ENCODE data around the gene ADAM12. TPM values are rescaled to one million over a fixed set of nuclear protein-coding genes. Genes with fewer than 3 reads are reported as not detected.
A peak's percentile ranks its signal among the peaks of the same experiment; 100 is the strongest.

The ADAM12 gene
- polyA plus RNA-seq, 3 donors = 0.05 TPM; not detected in 2

- Histone ChIP-seq H3K9me3 (replicated peaks in 1 of 2; ENCODE audit: control insufficient read depth in 1 of 2, insufficient read depth in 1 of 2, low read length in 2 of 2) (no peaks in the 10 kb centered on the region), H3K9ac (ENCODE audit: insufficient read depth, low read length, poor library complexity, severe bottlenecking) (no peak overlapping the region), H3K4me1 (ENCODE audit: control insufficient read depth in 1 of 2, insufficient read depth in 2 of 2, low read length in 2 of 2) (peaks cover 28 to 30% of the 10 kb centered on the region in 2 donors), H4K20me1 (ENCODE audit: insufficient read depth, low read length) (no peaks in the 10 kb centered on the region), H2AFZ (ENCODE audit: insufficient read depth, low read depth, low read length, poor library complexity, severe bottlenecking) (no peak overlapping the region), H3K36me3 (replicated peaks in 1 of 2; ENCODE audit: control insufficient read depth in 1 of 2, insufficient read depth in 2 of 2, low read length in 2 of 2) (no peaks in the 10 kb centered on the region), H3K4me2 (replicated peaks; ENCODE audit: extremely low read depth, low read length, poor library complexity, severe bottlenecking) (peak overlapping the region; percentile 13), H3K79me2 (ENCODE audit: insufficient read depth, low read length) (no peaks in the 10 kb centered on the region), H3K27me3 (ENCODE audit: control insufficient read depth in 2 of 2, insufficient read depth in 2 of 2, low read length in 2 of 2) (no peaks in the 10 kb centered on the region), H3K4me3 (replicated peaks in 1 of 3; ENCODE audit: low read depth in 2 of 3, low read length in 3 of 3) (no peak overlapping the region), H3K27ac (ENCODE audit: low read depth in 1 of 2, low read length in 2 of 2) (no peak overlapping the region)
- H3K36me3 Mint-ChIP-seq = no peaks in the 10 kb centered on the region
- H3K9me3 Mint-ChIP-seq = peaks cover 0 to 2% (median 0%) of the 10 kb centered on the region in 7 donors
- WGBS (ENCODE audit: insufficient coverage) = 80% methylated on average over 1 of the region's 1 CpG
- no peak for DNase-seq
- intact Hi-C loops (cut with micrococcal nuclease) = no loop called here
- no peak for TF ChIP-seq CTCF (IDR thresholded peaks at IDR 0.05)
- H3K4me3 Mint-ChIP-seq = no peak overlapping the region
- H3K27me3 Mint-ChIP-seq (ENCODE audit: low read depth in 3 of 3) = peaks cover 0 to 1% (median under 1%) of the 10 kb centered on the region in 3 donors
- H3K4me1 Mint-ChIP-seq = peaks cover 37% of the 10 kb centered on the region
- H3K27ac Mint-ChIP-seq = peak overlapping the region in 3 of 7 donors; percentile 17 to 57 (median 18)
Measured at GRCh38 chr10:126101325-126101724, 287.0 kb downstream of the ADAM12 start.

DNA sequence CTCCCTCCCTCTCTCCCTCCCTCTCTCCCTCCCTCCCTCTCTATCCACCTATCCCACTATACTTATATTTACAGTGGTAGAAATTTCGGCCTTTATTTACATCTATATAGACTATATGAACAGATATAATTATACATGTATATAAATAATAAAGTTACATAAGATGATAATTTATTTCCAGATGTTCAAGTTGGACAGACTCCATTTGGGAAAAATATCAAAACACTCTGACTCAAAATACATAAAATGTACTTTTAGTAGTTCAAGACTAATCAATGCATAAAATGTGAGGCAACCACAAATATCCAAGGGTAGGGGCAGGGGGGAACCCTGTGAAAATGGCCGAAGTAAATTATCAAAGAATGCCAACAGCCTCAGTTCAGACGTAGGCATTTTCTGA is 288.9 kb downstream of the ADAM12 start:
- Histone ChIP-seq H3K9me3 (replicated peaks in 1 of 2; ENCODE audit: control insufficient read depth in 1 of 2, insufficient read depth in 1 of 2, low read length in 2 of 2) (no peaks in the 10 kb centered on the region), H3K4me3 (replicated peaks in 1 of 3; ENCODE audit: low read depth in 2 of 3, low read length in 3 of 3) (no peak overlapping the region), H3K27ac (ENCODE audit: low read depth in 1 of 2, low read length in 2 of 2) (no peak overlapping the region), H3K4me1 (ENCODE audit: control insufficient read depth in 1 of 2, insufficient read depth in 2 of 2, low read length in 2 of 2) (peaks cover 18 to 20% of the 10 kb centered on the region in 2 donors), H3K9ac (ENCODE audit: insufficient read depth, low read length, poor library complexity, severe bottlenecking) (no peak overlapping the region), H3K36me3 (replicated peaks in 1 of 2; ENCODE audit: control insufficient read depth in 1 of 2, insufficient read depth in 2 of 2, low read length in 2 of 2) (no peaks in the 10 kb centered on the region), H4K20me1 (ENCODE audit: insufficient read depth, low read length) (no peaks in the 10 kb centered on the region), H3K4me2 (replicated peaks; ENCODE audit: extremely low read depth, low read length, poor library complexity, severe bottlenecking) (no peak overlapping the region), H3K27me3 (ENCODE audit: control insufficient read depth in 2 of 2, insufficient read depth in 2 of 2, low read length in 2 of 2) (no peaks in the 10 kb centered on the region), H2AFZ (ENCODE audit: insufficient read depth, low read depth, low read length, poor library complexity, severe bottlenecking) (no peak overlapping the region), H3K79me2 (ENCODE audit: insufficient read depth, low read length) (no peaks in the 10 kb centered on the region)
- no peak for TF ChIP-seq CTCF (IDR thresholded peaks at IDR 0.05)
- Mint-ChIP-seq H3K36me3 (no peaks in the 10 kb centered on the region), H3K4me1 (peaks cover 19% of the 10 kb centered on the region), H3K27ac (no peak overlapping the region), H3K4me3 (no peak overlapping the region), H3K9me3 (peaks cover 0 to 5% (median 0%) of the 10 kb centered on the region in 7 donors), H3K27me3 (ENCODE audit: low read depth in 3 of 3) (no peaks in the 10 kb centered on the region)
- no CpG with 5 or more reads among the region's 3 CpGs for WGBS (ENCODE audit: insufficient coverage)
- DNase-seq = no peak
- intact Hi-C loops (cut with micrococcal nuclease) = loop anchor here in 1 of 2 donors (10.0 kb wide), 1 partner anchor 115 kb away; no protein-coding TSS in a partner anchor
